A673 (cell line): ENCODE results near the gene GRB10. TPM values are rescaled to one million over a fixed set of nuclear protein-coding genes. Genes with fewer than 3 reads are reported as not detected.

Experiments used
- BruUV-seq: library from RNA; stranded (reverse); fragments of 400-500 nt; replicated peaks from 2 replicates; lab custom pipeline; 2021; lab: Mats Ljungman, UMichigan
- CTCF ChIA-PET: fragments of 300-600 bp; sonication (Branson Sonifier 250); formaldehyde crosslinking; loops from one replicate; lab custom pipeline; 2022; ENCODE audit warnings: antibody characterized with exemption; lab: Charles Lee
- POLR2A ChIA-PET: fragments of 300-600 bp; sonication (Branson Sonifier 250); formaldehyde crosslinking; loops from one replicate; lab custom pipeline; 2022; ENCODE audit warnings: antibody characterized with exemption; ENCODE audit not compliant: low non-redundant PET; lab: Charles Lee
- DNase-seq: peaks from one replicate; pipeline ENCODE4 v3.0.0-alpha.2; 2015; ENCODE audit warnings: low spot score
- H3K27ac ChIP-seq: fragments of 200-600 bp; sonication (generic); 2 replicates; pipeline ENCODE4 v1.5.1; 2016; ENCODE audit warnings: mixed run types, low read depth, mild to moderate bottlenecking, mixed read lengths, antibody characterized with exemption, low read length; ENCODE audit not compliant: poor library complexity, severe bottlenecking
- H3K27me3 ChIP-seq: fragments of 200-600 bp; sonication (generic); replicated peaks from 2 replicates; pipeline ENCODE4 v1.6.1; 2017; ENCODE audit warnings: mixed run types, low read depth, mild to moderate bottlenecking, mixed read lengths, antibody characterized with exemption, low read length; ENCODE audit not compliant: insufficient read depth, poor library complexity
- H3K36me3 ChIP-seq: fragments of 200-600 bp; sonication (generic); 2 replicates; pipeline ENCODE4 v1.6.1; 2016; ENCODE audit warnings: mixed run types, mild to moderate bottlenecking, mixed read lengths, antibody characterized with exemption, low read length; ENCODE audit not compliant: insufficient read depth, poor library complexity, severe bottlenecking
- H3K4me1 ChIP-seq: fragments of 200-600 bp; sonication (generic); 2 replicates; pipeline ENCODE4 v1.6.1; 2017; ENCODE audit warnings: mixed run types, mild to moderate bottlenecking, mixed read lengths, antibody characterized with exemption, low read length; ENCODE audit not compliant: insufficient read depth, poor library complexity, severe bottlenecking
- H3K4me3 ChIP-seq: fragments of 200-600 bp; sonication (generic); 2 replicates; pipeline ENCODE4 v1.5.1; 2016; ENCODE audit warnings: low read depth, mixed run types, mild to moderate bottlenecking, mixed read lengths, low read length; ENCODE audit not compliant: poor library complexity, severe bottlenecking
- H3K9me3 ChIP-seq: fragments of 200-600 bp; sonication (generic); 2 replicates; pipeline ENCODE4 v1.6.1; 2016; ENCODE audit warnings: mixed run types, low read depth, mild to moderate bottlenecking, mixed read lengths, antibody characterized with exemption, low read length; ENCODE audit not compliant: poor library complexity, severe bottlenecking
- EZH2 ChIP-seq: fragments of 200-600 bp; sonication (generic); IDR thresholded peaks from 2 replicates; pipeline ENCODE4 v1.6.1; 2017; ENCODE audit warnings: borderline replicate concordance, low read depth, mild to moderate bottlenecking, mixed read lengths, antibody characterized with exemption, low read length; ENCODE audit not compliant: poor library complexity, severe bottlenecking
- intact Hi-C: fragments of 100-400 bp; cut with micrococcal nuclease; formaldehyde crosslinking; loops from one replicate; pipeline ENCODE4 v1.10.0; 2022; ENCODE audit not compliant: unreplicated experiment
- total RNA-seq: library from RNA; stranded (reverse); gene quantifications from 2 replicates; pipeline ENCODE4 v1.2.3, GENCODE V29; 2021
- TF ChIP-seq, protein P1 (sequence below): fragments of 300-800, 200-600 bp; sonication (generic); conservative IDR thresholded peaks from 2 replicates; pipeline ENCODE4 v1.5.1; 2017; ENCODE audit warnings: low read depth, mild to moderate bottlenecking, antibody characterized with exemption, low read length, moderate library complexity, mixed read lengths

GRB10 gene
- total RNA-seq, 1 experiment from 2014 or later = 0.41 TPM

DNA sequence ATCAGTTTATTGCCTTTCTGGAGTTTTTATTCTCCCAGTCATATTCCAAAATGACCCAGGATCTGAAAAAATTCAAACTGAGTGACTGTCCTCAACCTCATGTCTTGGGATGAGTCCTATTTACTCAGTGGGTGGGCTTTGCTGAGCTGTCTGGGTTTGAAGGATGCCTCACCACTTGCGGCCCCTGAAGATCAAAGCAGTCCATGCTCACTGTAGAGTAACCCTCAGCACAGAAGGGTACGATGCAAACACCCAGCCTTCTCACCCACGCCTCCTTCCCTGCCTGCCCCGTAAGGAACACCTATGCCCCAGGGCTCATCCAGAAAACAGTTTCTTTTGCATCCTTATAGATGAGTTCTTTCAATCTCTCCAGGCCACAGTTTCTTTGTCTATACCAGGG, 42.2 kb upstream of the GRB10 start:
- ChIA-PET POLR2A (no interaction called here), CTCF (no interaction called here)
- no TSS peak for BruUV-seq

DNA sequence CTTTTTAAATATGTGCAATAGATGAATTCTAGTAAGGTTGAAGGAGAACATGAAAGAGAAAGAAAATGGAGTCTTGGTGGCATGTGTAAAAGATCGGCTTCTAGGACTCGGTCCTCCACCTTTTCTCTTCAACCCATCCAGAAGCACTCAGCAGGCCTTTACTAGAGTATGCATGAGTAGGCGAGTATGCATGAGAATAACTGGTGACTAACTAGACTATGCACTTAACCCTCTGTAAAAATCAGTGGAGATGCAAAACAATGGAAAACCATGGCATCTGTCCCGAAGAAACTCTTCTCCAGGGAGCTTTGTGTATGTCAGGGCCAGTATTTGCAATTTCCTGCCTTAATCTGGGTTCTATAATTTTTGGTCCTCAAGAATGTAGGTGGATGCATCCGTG, 40.0 kb upstream of the GRB10 start:
- no TSS peak for BruUV-seq
- H3K9me3 ChIP-seq = no peaks in the 10 kb centered on the region
- POLR2A ChIA-PET = no interaction called here
- H3K27me3 ChIP-seq = no peaks in the 10 kb centered on the region
- H3K27ac ChIP-seq = no peak overlapping the region
- DNase-seq = no peak
- H3K4me1 ChIP-seq = no peaks in the 10 kb centered on the region
- intact Hi-C loops = no loop called here
- CTCF ChIA-PET = no interaction called here
- H3K4me3 ChIP-seq = no peak overlapping the region
- H3K36me3 ChIP-seq = no peaks in the 10 kb centered on the region
- no peak for TF ChIP-seq EZH2
- TF ChIP-seq, protein P1, sequence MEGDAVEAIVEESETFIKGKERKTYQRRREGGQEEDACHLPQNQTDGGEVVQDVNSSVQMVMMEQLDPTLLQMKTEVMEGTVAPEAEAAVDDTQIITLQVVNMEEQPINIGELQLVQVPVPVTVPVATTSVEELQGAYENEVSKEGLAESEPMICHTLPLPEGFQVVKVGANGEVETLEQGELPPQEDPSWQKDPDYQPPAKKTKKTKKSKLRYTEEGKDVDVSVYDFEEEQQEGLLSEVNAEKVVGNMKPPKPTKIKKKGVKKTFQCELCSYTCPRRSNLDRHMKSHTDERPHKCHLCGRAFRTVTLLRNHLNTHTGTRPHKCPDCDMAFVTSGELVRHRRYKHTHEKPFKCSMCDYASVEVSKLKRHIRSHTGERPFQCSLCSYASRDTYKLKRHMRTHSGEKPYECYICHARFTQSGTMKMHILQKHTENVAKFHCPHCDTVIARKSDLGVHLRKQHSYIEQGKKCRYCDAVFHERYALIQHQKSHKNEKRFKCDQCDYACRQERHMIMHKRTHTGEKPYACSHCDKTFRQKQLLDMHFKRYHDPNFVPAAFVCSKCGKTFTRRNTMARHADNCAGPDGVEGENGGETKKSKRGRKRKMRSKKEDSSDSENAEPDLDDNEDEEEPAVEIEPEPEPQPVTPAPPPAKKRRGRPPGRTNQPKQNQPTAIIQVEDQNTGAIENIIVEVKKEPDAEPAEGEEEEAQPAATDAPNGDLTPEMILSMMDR = no peak

More for the DNA sequence above, 42.2 kb upstream of the GRB10 start:
- Histone ChIP-seq H3K27me3 (no peaks in the 10 kb centered on the region), H3K36me3 (no peaks in the 10 kb centered on the region), H3K4me1 (no peaks in the 10 kb centered on the region), H3K27ac (no peak overlapping the region), H3K9me3 (no peaks in the 10 kb centered on the region), H3K4me3 (no peak overlapping the region)
- TF ChIP-seq, protein P1 = no peak
- DNase-seq = no peak
- intact Hi-C loops = no loop called here

- H3K4me1 ChIP-seq = no peaks in the 10 kb centered on the region
- no peak overlapping the region for H3K27ac ChIP-seq
- BruUV-seq = no TSS peak
- no peak overlapping the region for H3K4me3 ChIP-seq
- intact Hi-C loops = no loop called here
- POLR2A ChIA-PET = no interaction called here
- no peak for TF ChIP-seq EZH2
- TF ChIP-seq, protein P1 = no peak
- H3K36me3 ChIP-seq = no peaks in the 10 kb centered on the region
- H3K27me3 ChIP-seq = no peaks in the 10 kb centered on the region
- H3K9me3 ChIP-seq = no peaks in the 10 kb centered on the region
- CTCF ChIA-PET = no interaction called here
- DNase-seq = no peak
These were observed 39.4 kb upstream of the GRB10 start for GRCh38 chr7:50822110-50822509.
